GM12878 (cell line): ENCODE results near the gene NAGA. TPM values are rescaled to one million over a fixed set of nuclear protein-coding genes. Genes with fewer than 3 reads are reported as not detected.

Source experiments
- ATAC-seq: fragments of 200-7000 bp; cut with Tn5 transposase; 3 replicates; pipeline ENCODE4 v1.9.1; 2020; ENCODE audit warnings: mild to moderate bottlenecking, moderate library complexity
- BruUV-seq: library from RNA; stranded (reverse); fragments of 400-500 nt; replicated peaks from 2 replicates; lab custom pipeline; 2021; lab: Mats Ljungman, UMichigan
- CTCF ChIA-PET: fragments of 300-600 bp; sonication (Branson Sonifier 250); formaldehyde crosslinking; extraction: SDS; loops from one replicate; lab custom pipeline; 2021; ENCODE audit warnings: inconsistent platforms; lab: Yijun Ruan, JAX
- POLR2A ChIA-PET: fragments of 350-600 bp; formaldehyde crosslinking; extraction: SDS; loops from one replicate; lab custom pipeline; 2021; ENCODE audit warnings: inconsistent platforms; lab: Charles Lee
- RAD21 ChIA-PET: fragments of 300-600 bp; sonication (Branson Sonifier 250); formaldehyde crosslinking; loops from one replicate; lab custom pipeline; 2023; ENCODE audit warnings: antibody characterized with exemption; ENCODE audit not compliant: unreplicated experiment; lab: Charles Lee
- SMC1A ChIA-PET: fragments of 300-600 bp; sonication (Branson Sonifier 250); formaldehyde crosslinking; loops from one replicate; lab custom pipeline; 2023; ENCODE audit not compliant: unreplicated experiment, uncharacterized antibody; lab: Charles Lee
- DNase-seq: peaks from one replicate; pipeline ENCODE4 v3.0.0-alpha.2; 2011; ENCODE audit warnings: low read depth, low spot score
- FAIRE-seq: peaks from 3 replicates; lab custom pipeline; 2011; peaks lifted over from hg19 to GRCh38; lab: Jason Lieb, UNC
- H2AFZ ChIP-seq: 2 replicates; pipeline ENCODE4 v1.6.0; 2011; ENCODE audit warnings: low read depth, low read length, control low read depth; ENCODE audit not compliant: control insufficient read depth
- H3K27ac ChIP-seq: 2 replicates; pipeline ENCODE4 v1.5.1; 2011; ENCODE audit warnings: control low read depth; ENCODE audit not compliant: control insufficient read depth, insufficient read depth
- H3K27me3 ChIP-seq, 2 experiments: replicated peaks in 1 of 2; 2 replicates each; pipeline versions ENCODE4 v1.6.0 to v1.6.1; 2011; ENCODE audit warnings: low read length in 1 of 2; ENCODE audit not compliant: control insufficient read depth in 2 of 2, insufficient read depth in 2 of 2
- H3K36me3 ChIP-seq, 2 experiments: 2 replicates each; pipeline ENCODE4 v1.5.1; 2011; ENCODE audit warnings: low read length in 1 of 2; ENCODE audit not compliant: control insufficient read depth in 2 of 2, insufficient read depth in 2 of 2
- H3K4me1 ChIP-seq: 2 replicates; pipeline ENCODE4 v1.6.1; 2011; ENCODE audit warnings: mild to moderate bottlenecking, low read length, moderate library complexity, mixed read lengths; ENCODE audit not compliant: control insufficient read depth, insufficient read depth
- H3K4me2 ChIP-seq: 2 replicates; pipeline ENCODE4 v1.6.0; 2011; ENCODE audit warnings: control low read depth; ENCODE audit not compliant: control insufficient read depth, insufficient read depth
- H3K4me3 ChIP-seq: fragments of 200-600 bp; sonication (generic); 2 replicates; pipeline ENCODE4 v1.5.1; 2016
- H3K79me2 ChIP-seq: 2 replicates; pipeline ENCODE4 v1.6.0; 2011; ENCODE audit warnings: low read length; ENCODE audit not compliant: control insufficient read depth, insufficient read depth
- H3K9ac ChIP-seq: 2 replicates; pipeline ENCODE4 v1.8.0; 2011; ENCODE audit warnings: low read length, control low read depth, mixed read lengths; ENCODE audit not compliant: control insufficient read depth, insufficient read depth
- H3K9me3 ChIP-seq: replicated peaks from 3 replicates; pipeline ENCODE4 v1.5.1; 2011; ENCODE audit warnings: mild to moderate bottlenecking, low read length; ENCODE audit not compliant: control insufficient read depth, insufficient read depth
- H4K20me1 ChIP-seq: 2 replicates; pipeline ENCODE4 v1.6.0; 2011; ENCODE audit not compliant: control insufficient read depth, insufficient read depth
- BHLHE40 ChIP-seq, 2 experiments: fragments of 450-650 bp in 1 of 2; IDR thresholded peaks; 2 replicates each; pipeline ENCODE4 v1.6.1; 2011 to 2017; ENCODE audit warnings: low read depth in 2 of 2, borderline replicate concordance in 1 of 2, improper control_type of control experiment in 1 of 2, low read length in 1 of 2, mild to moderate bottlenecking in 1 of 2
- CBX3 ChIP-seq: fragments of 200-600 bp; sonication (generic); IDR thresholded peaks from 2 replicates; pipeline ENCODE4 v1.6.1; 2016; ENCODE audit warnings: low read depth, borderline replicate concordance
- HCFC1 ChIP-seq: fragments of 150-350 bp; IDR thresholded peaks from 2 replicates; pipeline ENCODE4 v1.6.1; 2014; ENCODE audit warnings: low read length
- MXI1 ChIP-seq: fragments of 150-350 bp; IDR thresholded peaks from 2 replicates; pipeline ENCODE4 v1.6.1; 2011; ENCODE audit warnings: low read depth, mild to moderate bottlenecking, inconsistent platforms, low read length, improper control_type of control experiment
- NFXL1 ChIP-seq: fragments of 450-650 bp; IDR thresholded peaks from 2 replicates; pipeline ENCODE4 v1.6.1; 2017; ENCODE audit warnings: antibody characterized with exemption, mild to moderate bottlenecking, borderline replicate concordance
- REST ChIP-seq: IDR thresholded peaks from 2 replicates; pipeline ENCODE4 v1.6.1; 2012; ENCODE audit warnings: mild to moderate bottlenecking, low read depth, low read length
- STAT1 ChIP-seq: fragments of 450-650 bp; conservative IDR thresholded peaks from 2 replicates; pipeline ENCODE4 v1.6.1; 2014; ENCODE audit warnings: antibody characterized with exemption, mild to moderate bottlenecking
- STAT3 ChIP-seq: IDR thresholded peaks from 2 replicates; pipeline ENCODE4 v1.6.1; 2011; ENCODE audit warnings: low read depth, low read length, improper control_type of control experiment
- TCF7 ChIP-seq: IDR thresholded peaks from 2 replicates; pipeline ENCODE4 v1.6.1; 2014; ENCODE audit warnings: antibody characterized with exemption, borderline replicate concordance
- WGBS: methylation state at CpG from one replicate; pipeline ENCODE4 v1.1.6; 2016; ENCODE audit warnings: low lambda C conversion rate; ENCODE audit not compliant: insufficient replicate concordance, insufficient coverage; ENCODE audit errors: missing lambda C conversion rate; 5-methylcytosine and 5-hydroxymethylcytosine counted together
- in situ Hi-C: fragments of 300-500 bp; cut with MboI; formaldehyde crosslinking; loops from 9 replicates; pipeline ENCODE4 v1.14.3; 2018; ENCODE audit warnings: mixed read lengths
- intact Hi-C: fragments of 100-400 bp; cut with micrococcal nuclease; formaldehyde crosslinking; loops from one replicate; pipeline ENCODE4 v1.14.2; 2022; ENCODE audit not compliant: unreplicated experiment
- polyA plus RNA-seq, 11 experiments: library from polyadenylated mRNA; depleted of rRNA in 4 of 11; unstranded in 6 of 11; stranded (reverse) in 5 of 11; fragments of >200 nt; fragmentation: Nextera tagmentation in 4 of 11; fragmentation: Illumina TruSeq in 1 of 11; extraction: Ambion mirVana in 4 of 11; extraction: Trizol in 1 of 11; gene quantifications; 1 replicate in 1 of 11; 2 replicates in 10 of 11; pipeline versions ENCODE4 v1.2.1 to v1.2.3, GENCODE V29; 2011 to 2016; ENCODE audit warnings: inconsistent platforms in 2 of 11, missing spikeins in 2 of 11, low read depth in 1 of 11
- total RNA-seq, 4 experiments: library from RNA; depleted of rRNA in 3 of 4; stranded (reverse); fragments of >200 nt in 3 of 4; fragmentation: Illumina TruSeq in 1 of 4; extraction: Trizol in 1 of 4; gene quantifications; 2 replicates each; pipeline versions ENCODE4 v1.2.1 to v1.2.3, GENCODE V29; 2013 to 2021

NAGA gene
- total and polyA plus RNA-seq, 10 of the 15 experiments (the other 5 are each of a cell fraction or from before 2014, with no cell fraction given) = 9.3 to 46.0 (median 33.2) TPM

GRCh38 chr22:42060489-42060888 is 10.1 kb downstream of the NAGA start:
- H3K4me1 ChIP-seq = no peaks in the 10 kb centered on the region
- no peak overlapping the region for H2AFZ ChIP-seq
- DNase-seq (no peak), ATAC-seq (no peak), FAIRE-seq (no peak)
- in situ Hi-C loops (no loop called here), intact Hi-C loops (no loop called here)
- H3K36me3 ChIP-seq = peaks cover 7 to 21% of the 10 kb centered on the region in 2 experiments
- ChIA-PET CTCF (no interaction called here), SMC1A (interaction anchor here (0.8 kb wide), 1 partner anchor 31 kb away, joined by 3 read pairs; no protein-coding TSS in a partner anchor), POLR2A (interaction anchor here (0.6 kb wide), 1 partner anchor 189 kb away, joined by 3 read pairs; no protein-coding TSS in a partner anchor), RAD21 (no interaction called here)
- H3K27me3 ChIP-seq = no peaks in the 10 kb centered on the region
- H3K79me2 ChIP-seq = no peaks in the 10 kb centered on the region
- no peaks in the 10 kb centered on the region for H4K20me1 ChIP-seq
- TF ChIP-seq BHLHE40 (IDR thresholded peaks at IDR 0.05; ENCODE audit: borderline replicate concordance in 1 of 2, low read depth in 2 of 2, low read length in 1 of 2) (no peak), NFXL1 (no peak), TCF7 (no peak), STAT1 (no peak), CBX3 (no peak), HCFC1 (no peak), REST (no peak), MXI1 (no peak), STAT3 (no peak)
- peaks cover 11% of the 10 kb centered on the region; the same call in 2 of the 3 replicates for H3K9me3 ChIP-seq
- H3K9ac ChIP-seq = no peak overlapping the region
- no peak overlapping the region for H3K4me2 ChIP-seq
- WGBS = 98% methylated on average over 5 of the region's 5 CpGs
- H3K27ac ChIP-seq = no peak overlapping the region
- BruUV-seq = no TSS peak
- no peak overlapping the region for H3K4me3 ChIP-seq
